IPS-20b (cell line): ENCODE results near the gene ITGA6.

Source experiments
- H3K27ac ChIP-seq: one replicate; pipeline ENCODE4 v1.5.1; 2013; ENCODE audit warnings: low read length
- H3K27me3 ChIP-seq: 2 replicates; pipeline ENCODE4 v1.6.1; 2013; ENCODE audit warnings: mild to moderate bottlenecking, low read length, inconsistent platforms; ENCODE audit not compliant: insufficient read depth
- H3K36me3 ChIP-seq: 2 replicates; pipeline ENCODE4 v1.6.1; 2013; ENCODE audit warnings: low read depth, mild to moderate bottlenecking, inconsistent platforms, low read length, moderate library complexity; ENCODE audit not compliant: insufficient read depth
- H3K4me1 ChIP-seq: 2 replicates; pipeline ENCODE4 v1.6.1; 2013; ENCODE audit warnings: mild to moderate bottlenecking, control low read depth, inconsistent platforms, low read length, moderate library complexity; ENCODE audit not compliant: insufficient read depth
- H3K4me3 ChIP-seq: 2 replicates; pipeline ENCODE4 v1.5.1; 2013; ENCODE audit warnings: mild to moderate bottlenecking, low read length, inconsistent platforms
- H3K9ac ChIP-seq: 2 replicates; pipeline ENCODE4 v1.6.1; 2013; ENCODE audit warnings: low read depth, mild to moderate bottlenecking, inconsistent platforms, low read length, moderate library complexity
- H3K9me3 ChIP-seq: 2 replicates; pipeline ENCODE4 v1.6.1; 2013; ENCODE audit warnings: mild to moderate bottlenecking, low read depth, low read length, inconsistent platforms; ENCODE audit not compliant: insufficient read depth

The ITGA6 gene

GRCh38 chr2:172458561-172459124 is 31.3 kb downstream of the ITGA6 start:
- peak overlapping the region; percentile 20; the same call in 1 of the 2 replicates for H3K9ac ChIP-seq
- no peak overlapping the region for H3K4me3 ChIP-seq
- peaks cover 8% of the 10 kb centered on the region; the same call in 1 of the 2 replicates for H3K36me3 ChIP-seq
- no peaks in the 10 kb centered on the region for H3K9me3 ChIP-seq
- no peaks in the 10 kb centered on the region for H3K27me3 ChIP-seq
- peaks cover 63% of the 10 kb centered on the region for H3K4me1 ChIP-seq
- H3K27ac ChIP-seq: no peak overlapping the region

GRCh38 chr2:172460780-172461201 is 33.4 kb downstream of the ITGA6 start:
- no peak overlapping the region for H3K4me3 ChIP-seq
- no peak overlapping the region for H3K27ac ChIP-seq
- peaks cover 43% of the 10 kb centered on the region for H3K4me1 ChIP-seq
- H3K9me3 ChIP-seq: no peaks in the 10 kb centered on the region
- peaks cover 6% of the 10 kb centered on the region for H3K36me3 ChIP-seq
- no peaks in the 10 kb centered on the region for H3K27me3 ChIP-seq
- H3K9ac ChIP-seq: no peak overlapping the region

- H3K4me1 ChIP-seq: peaks cover 35% of the 10 kb centered on the region
These were observed 34.4 kb downstream of the ITGA6 start for GRCh38 chr2:172461591-172462372.

GRCh38 chr2:172462373-172462848 is 35.0 kb downstream of the ITGA6 start:
- H3K27me3 ChIP-seq: no peaks in the 10 kb centered on the region
- H3K4me3 ChIP-seq: no peak overlapping the region

More at GRCh38 chr2:172461591-172462372, 34.4 kb downstream of the ITGA6 start:
- H3K36me3 ChIP-seq: peaks cover 16% of the 10 kb centered on the region
- H3K4me3 ChIP-seq: no peak overlapping the region
- no peaks in the 10 kb centered on the region for H3K9me3 ChIP-seq
- no peaks in the 10 kb centered on the region for H3K27me3 ChIP-seq
- no peak overlapping the region for H3K27ac ChIP-seq
- H3K9ac ChIP-seq: peak overlapping the region; percentile 5; the same call in 1 of the 2 replicates

GRCh38 chr2:172462849-172463381 is 35.5 kb downstream of the ITGA6 start:
- peaks cover 28% of the 10 kb centered on the region for H3K36me3 ChIP-seq
- no peak overlapping the region for H3K4me3 ChIP-seq
- no peak overlapping the region for H3K27ac ChIP-seq
- no peaks in the 10 kb centered on the region for H3K27me3 ChIP-seq
- H3K9me3 ChIP-seq: no peaks in the 10 kb centered on the region
- no peak overlapping the region for H3K9ac ChIP-seq
- H3K4me1 ChIP-seq: peaks cover 28% of the 10 kb centered on the region

More at GRCh38 chr2:172462373-172462848, 35.0 kb downstream of the ITGA6 start:
- no peak overlapping the region for H3K27ac ChIP-seq
- peaks cover 23% of the 10 kb centered on the region for H3K36me3 ChIP-seq
- H3K4me1 ChIP-seq: peaks cover 33% of the 10 kb centered on the region
- H3K9ac ChIP-seq: no peak overlapping the region
- no peaks in the 10 kb centered on the region for H3K9me3 ChIP-seq

- H3K36me3 ChIP-seq: peaks cover 44% of the 10 kb centered on the region
- H3K4me3 ChIP-seq: no peak overlapping the region
- H3K27me3 ChIP-seq: no peaks in the 10 kb centered on the region
- H3K4me1 ChIP-seq: peaks cover 23% of the 10 kb centered on the region
- H3K9ac ChIP-seq: no peak overlapping the region
- no peak overlapping the region for H3K27ac ChIP-seq
- no peaks in the 10 kb centered on the region for H3K9me3 ChIP-seq
These were observed 37.2 kb downstream of the ITGA6 start for GRCh38 chr2:172464400-172465129.

GRCh38 chr2:172465417-172466334 is 38.3 kb downstream of the ITGA6 start:
- H3K27ac ChIP-seq: no peak overlapping the region
- H3K27me3 ChIP-seq: no peaks in the 10 kb centered on the region
- H3K4me1 ChIP-seq: peaks cover 23% of the 10 kb centered on the region
- H3K9ac ChIP-seq: no peak overlapping the region
- H3K36me3 ChIP-seq: peaks cover 54% of the 10 kb centered on the region
- no peak overlapping the region for H3K4me3 ChIP-seq
- no peaks in the 10 kb centered on the region for H3K9me3 ChIP-seq

GRCh38 chr2:172467382-172467781 is 40.0 kb downstream of the ITGA6 start:
- no peak overlapping the region for H3K4me3 ChIP-seq
- H3K9ac ChIP-seq: no peak overlapping the region
- peaks cover 9% of the 10 kb centered on the region for H3K4me1 ChIP-seq
- H3K9me3 ChIP-seq: no peaks in the 10 kb centered on the region
- peaks cover 71% of the 10 kb centered on the region for H3K36me3 ChIP-seq
- no peak overlapping the region for H3K27ac ChIP-seq
- H3K27me3 ChIP-seq: no peaks in the 10 kb centered on the region

GRCh38 chr2:172470958-172471922 is 43.9 kb downstream of the ITGA6 start:
- Histone ChIP-seq H3K9ac (no peak overlapping the region), H3K4me1 (no peaks in the 10 kb centered on the region), H3K9me3 (no peaks in the 10 kb centered on the region), H3K27me3 (no peaks in the 10 kb centered on the region), H3K36me3 (peaks cover 99% of the 10 kb centered on the region), H3K27ac (peak overlapping the region; percentile 42), H3K4me3 (no peak overlapping the region)

- no peaks in the 10 kb centered on the region for H3K27me3 ChIP-seq
- no peaks in the 10 kb centered on the region for H3K4me1 ChIP-seq
- no peak overlapping the region for H3K9ac ChIP-seq
- H3K36me3 ChIP-seq: peaks cover 99% of the 10 kb centered on the region
- H3K9me3 ChIP-seq: no peaks in the 10 kb centered on the region
- H3K27ac ChIP-seq: no peak overlapping the region
- H3K4me3 ChIP-seq: no peak overlapping the region
These were observed 45.2 kb downstream of the ITGA6 start for GRCh38 chr2:172472446-172473033.
